Glomerular visceral epithelial cell (primary cell): ENCODE data around the gene RPH3AL.
"Not testable (repeated sequence)": the region's sequence is repeated elsewhere in the genome, so short reads cannot be mapped to it uniquely, and the experiment has no call there.

Experiments
- DNase-seq: peaks from one replicate; pipeline ENCODE4 v3.0.0-alpha.2; 2016; ENCODE audit errors: extremely low spot score

The RPH3AL gene

DNA sequence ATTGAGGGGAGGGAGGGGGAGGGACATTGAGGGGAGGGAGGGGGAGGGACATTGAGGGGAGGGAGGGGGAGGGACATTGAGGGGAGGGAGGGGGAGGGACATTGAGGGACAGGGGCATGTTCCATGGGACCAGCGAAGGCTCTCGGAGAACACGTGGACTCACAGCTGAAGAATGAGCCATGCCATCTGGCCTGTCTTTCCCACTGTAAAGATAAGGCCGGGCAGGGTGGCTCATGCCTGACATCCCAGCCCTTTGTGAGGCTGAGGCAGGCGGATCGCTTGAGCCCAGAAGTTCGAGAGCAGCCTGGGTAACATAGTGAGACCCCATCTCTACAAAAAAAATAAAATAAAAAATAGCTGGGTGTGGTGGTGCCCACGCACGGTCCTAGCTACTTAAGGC lies 32.5 kb downstream of the RPH3AL start:
- DNase-seq, result no peak

DNA sequence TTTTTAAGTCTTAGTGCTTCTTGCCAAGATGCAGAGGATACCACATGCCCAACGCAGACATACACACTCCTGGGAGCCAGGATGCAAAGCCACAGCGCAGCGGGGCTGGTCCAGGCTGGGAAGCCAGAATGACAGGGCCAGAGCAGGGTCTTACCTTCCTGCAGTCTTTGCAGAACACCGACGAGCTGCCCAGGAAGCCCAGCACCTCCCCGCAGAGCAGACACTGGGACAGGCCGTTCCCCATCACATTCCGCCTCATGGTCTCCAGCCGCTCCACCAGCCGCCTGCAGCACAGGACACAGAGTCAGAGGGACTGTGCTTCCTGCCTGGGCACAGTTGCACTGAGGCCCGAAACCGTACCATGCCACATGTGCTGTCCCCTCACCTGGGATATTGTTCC lies 33.3 kb downstream of the RPH3AL start:
- no peak for DNase-seq

DNA sequence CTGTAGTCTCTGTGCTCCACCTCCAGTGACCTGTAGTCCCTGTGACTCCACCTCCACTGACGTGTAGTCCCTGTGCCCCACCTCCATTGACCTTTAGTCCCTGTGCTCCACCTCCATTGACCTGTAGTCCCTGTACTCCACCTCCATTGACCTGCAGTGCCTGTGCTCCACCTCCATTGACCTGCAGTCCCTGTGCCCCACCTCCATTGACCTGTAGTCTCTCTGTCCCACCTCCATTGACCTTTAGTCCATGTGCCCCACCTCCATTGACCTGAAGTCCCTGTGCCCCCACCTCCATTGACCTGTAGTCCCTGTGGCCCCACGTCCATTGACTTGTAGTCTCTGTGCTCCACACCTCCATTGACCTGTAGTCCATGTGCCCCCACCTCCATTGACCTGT lies 35.5 kb downstream of the RPH3AL start:
- DNase-seq, result not testable (repeated sequence)

DNA sequence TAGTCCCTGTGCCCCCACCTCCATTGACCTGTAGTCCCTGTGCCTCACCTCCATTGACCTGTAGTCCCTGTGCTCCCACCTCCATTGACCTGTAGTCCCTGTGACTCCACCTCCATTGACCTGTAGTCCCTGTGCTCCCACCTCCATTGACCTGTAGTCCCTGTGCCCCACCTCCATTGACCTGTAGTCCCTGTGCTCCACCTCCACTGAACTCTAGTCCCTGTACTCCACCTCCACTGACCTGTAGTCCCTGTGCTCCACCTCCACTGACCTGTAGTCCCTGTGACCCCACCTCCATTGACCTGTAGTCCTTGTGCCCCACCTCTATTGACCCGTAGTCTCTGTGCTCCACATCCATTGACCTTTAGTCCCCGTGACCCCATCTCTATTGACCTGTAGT lies 37.2 kb downstream of the RPH3AL start:
- DNase-seq, result not testable (repeated sequence)

DNA sequence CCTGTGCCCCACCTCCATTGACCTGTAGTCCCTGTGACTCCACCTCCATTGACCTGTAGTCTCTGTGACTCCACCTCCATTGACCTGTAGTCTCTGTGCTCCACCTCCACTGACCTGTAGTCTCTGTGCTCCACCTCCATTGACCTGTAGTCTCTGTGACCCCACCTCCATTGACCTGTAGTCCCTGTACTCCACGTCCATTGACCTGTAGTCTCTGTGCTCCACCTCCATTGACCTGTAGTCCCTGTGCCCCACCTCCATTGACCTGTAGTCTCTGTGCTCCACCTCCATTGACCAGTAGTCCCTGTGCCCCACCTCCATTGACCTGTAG lies 38.0 kb downstream of the RPH3AL start:
- not testable (repeated sequence) for DNase-seq

DNA sequence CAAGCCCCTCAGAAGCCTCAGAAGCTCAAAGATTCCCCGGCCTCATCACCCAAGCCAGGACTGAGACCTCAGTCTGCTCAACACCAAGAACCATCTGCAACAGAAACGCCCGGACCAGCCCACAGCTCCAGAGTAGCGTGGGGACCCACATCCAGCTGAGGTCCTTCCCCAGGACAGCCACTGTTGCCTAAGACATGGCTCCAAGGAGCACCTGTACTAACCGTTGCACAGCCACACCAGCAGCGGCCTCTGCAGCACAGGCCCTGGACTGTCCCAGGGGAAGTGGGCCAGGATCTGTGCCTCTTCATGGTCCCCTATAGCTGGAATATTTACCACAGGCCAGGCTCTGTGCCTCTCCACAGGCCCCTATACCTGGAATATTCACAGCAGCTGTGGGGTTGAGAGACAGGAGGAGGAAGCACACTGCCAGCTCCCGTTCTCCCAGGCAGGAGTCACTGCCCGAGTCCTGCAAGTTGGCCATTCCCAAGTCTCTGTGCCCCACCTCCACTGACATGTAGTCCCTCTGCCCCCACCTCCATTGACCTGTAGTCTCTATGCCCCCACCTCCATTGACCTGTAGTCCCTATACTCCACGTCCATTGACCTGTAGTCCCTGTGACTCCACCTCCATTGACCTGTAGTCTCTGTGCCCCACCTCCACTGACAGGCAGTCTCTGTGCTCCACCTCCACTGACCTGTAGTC lies 38.5 kb downstream of the RPH3AL start:
- DNase-seq, result no peak

DNA sequence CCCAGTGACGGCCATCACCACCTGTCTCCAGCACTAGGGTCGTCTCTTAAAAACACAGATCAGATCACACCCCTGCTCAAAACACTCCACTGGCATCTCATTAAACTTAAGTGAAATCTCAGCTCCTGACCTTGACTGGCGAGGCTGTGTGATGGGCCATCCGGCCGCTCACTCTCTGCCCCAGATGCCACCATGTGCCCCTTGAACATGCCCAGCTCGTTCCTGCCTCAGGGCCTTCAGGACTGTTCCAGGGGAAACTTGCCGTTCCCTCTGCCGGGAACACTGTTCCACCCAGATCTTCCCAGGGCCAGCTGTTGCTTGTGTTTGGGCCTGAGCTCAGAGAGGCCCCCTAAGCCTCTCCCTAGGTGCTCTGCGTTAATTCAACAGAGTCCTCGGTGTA lies 39.4 kb downstream of the RPH3AL start:
- DNase-seq, result no peak

DNA sequence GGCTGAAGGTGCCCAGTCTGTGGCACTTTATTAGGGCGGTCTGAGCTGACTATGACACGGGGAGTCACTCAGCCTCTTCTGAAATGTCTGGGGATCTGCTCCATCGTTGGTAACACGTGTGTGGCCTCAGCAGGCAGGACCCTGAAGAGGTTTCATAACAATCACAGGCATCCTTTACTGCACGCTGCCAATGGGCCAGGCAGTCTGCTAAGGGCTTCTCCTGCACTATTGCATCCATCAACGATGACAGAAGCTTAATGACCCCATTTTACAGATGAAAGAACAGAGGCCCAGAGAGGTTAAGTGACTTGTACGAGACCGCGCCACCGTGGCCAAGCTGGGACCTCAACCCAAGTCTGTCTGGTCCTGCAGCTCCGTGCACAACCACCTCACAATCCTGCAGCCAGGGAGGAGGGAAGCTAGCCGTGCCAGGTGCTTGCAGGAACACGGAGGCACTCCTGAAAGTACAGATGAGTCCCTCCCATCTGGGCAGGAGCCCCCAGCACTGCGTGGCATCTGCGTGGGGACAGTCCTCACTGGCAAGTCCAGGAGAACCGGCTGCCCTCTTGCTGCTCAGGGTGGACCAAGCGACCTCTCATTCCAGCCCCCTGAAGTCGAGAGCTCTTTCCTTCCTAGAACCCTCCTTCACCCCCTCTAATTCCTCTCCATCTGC lies 40.0 kb downstream of the RPH3AL start:
- DNase-seq, result no peak

DNA sequence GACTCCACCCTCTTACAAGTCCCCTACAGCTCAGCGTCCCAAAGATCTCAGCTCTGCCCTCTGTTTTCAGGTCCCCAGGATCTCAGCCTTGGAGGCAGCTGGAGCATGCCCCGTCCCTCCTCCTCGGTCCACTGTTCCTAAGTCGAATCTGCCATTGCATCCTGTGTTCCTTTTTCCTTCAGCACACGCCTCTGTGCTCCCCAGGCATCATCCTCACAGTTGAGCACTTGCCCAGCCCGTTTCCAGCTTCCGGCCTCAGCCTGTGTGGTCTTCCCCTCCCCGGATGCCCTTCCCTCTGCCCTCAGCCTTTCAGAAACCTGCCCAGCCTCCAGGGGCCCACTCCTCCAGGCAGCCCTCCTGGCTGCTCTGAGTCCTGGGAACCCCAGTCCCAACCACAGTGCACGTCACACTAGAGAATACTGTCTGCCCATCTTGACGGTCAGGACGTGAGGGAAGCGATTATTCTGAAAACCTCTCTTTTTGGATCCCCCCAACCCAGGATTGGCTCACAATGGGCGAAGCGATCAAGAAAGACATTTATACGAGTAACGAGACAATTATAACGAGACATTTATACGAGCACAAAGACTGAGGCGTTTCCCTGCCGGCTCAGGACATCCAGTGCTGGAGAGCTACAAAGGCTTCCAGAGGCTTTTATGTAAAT lies 41.4 kb downstream of the RPH3AL start:
- no peak for DNase-seq

DNA sequence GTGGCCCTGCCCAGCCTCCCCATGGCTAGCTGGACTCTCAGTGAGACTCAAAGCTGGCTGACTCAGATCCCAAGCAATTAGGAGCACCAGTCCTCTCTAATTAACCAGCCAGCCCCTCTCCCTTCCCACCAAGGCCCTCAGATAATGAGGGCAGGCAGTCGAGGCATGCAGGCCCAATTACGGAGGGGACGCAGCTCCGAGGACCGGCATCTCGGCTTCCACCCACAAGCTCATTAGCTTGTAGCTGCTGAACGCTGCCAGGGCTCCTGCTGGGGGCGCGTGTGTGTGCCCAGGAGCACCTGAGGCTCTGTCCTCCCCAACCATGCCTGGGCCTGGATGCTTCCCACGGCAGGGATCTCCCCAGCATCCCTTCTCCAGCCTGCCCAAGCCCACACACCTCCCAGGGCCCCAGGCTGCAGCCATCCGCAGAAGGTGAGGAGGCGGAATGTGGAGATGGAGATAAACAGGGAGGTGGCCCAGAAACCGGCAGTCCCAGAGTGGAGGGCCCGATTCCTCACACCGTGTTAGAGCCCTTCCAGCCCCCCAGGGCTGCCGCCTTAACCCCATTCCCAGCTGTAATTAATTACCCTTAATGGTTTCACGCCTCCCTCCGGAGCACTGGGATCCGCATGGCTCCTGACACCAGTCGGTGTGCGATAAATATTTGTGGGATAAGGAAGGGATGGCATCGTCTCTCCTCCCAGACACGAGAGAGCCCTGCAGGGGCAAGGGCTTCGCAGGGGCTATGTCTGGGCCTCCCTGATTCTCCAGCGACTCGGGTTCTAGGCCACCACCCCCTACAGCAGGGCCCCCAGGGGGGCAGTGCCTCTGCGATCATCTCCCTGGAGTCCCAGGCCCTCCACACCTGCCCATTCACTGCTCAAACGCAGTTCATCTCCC lies 42.2 kb downstream of the RPH3AL start:
- DNase-seq, result no peak

DNA sequence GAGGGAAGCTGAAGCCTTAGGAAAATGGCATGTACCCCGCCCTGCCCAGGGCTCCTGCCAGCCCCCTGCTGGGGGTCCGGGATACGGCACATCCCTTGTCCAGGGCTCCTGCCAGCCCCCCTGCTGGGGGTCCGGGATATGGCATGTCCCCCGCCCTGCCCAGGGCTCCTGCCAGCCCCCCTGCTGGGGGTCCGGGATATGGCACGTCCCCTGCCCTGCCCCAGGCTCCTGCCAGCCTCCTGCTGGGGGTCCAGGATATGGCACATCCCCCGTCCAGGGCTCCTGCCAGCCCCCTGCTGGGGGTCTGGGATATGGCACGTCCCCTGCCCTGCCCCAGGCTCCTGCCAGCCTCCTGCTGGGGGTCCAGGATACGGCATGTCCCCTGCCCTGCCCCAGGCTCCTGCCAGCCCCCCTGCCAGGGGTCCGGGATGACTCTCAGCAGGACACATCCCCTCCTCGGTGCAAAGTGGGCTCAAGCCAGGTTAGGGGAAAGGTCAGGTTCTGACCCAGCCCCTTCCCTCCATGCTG lies 43.2 kb downstream of the RPH3AL start:
- DNase-seq, result peak; percentile 22

DNA sequence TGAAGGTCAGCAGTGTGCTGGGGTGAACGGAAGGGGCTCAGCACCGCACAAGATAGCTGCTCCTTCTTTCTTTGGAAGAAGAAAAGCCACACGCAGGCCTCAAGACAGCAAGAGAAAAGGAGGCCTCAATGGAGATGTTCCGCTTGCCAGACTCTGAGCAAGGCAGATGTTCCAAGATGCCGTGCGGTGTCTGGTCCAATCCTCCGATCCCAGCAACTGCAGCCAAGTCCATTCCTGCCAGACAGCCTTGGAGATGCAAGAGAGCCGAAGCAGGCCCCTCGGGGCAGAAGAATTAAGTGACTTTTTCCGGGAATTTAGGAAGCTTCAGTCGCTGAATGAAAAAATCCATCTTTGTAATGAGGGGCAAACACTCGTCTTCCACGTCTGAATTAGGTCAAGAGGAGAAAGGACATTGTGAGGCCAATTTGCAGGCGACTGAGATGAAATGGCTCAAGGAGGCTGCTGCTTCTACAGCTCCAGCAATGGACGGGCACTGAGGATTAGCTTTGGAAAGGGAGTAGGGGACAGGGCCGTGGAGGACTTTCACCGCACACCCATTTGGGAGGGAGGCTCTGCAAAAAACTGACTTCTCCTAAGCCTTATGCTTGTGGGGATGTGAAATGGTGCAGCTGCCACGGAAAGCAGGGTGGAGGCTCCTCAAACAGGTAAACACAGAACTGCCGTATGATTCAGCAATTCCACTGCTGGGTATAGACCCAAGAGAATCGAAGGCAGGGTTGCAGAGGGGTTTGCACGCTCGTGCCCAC lies 44.7 kb downstream of the RPH3AL start:
- DNase-seq, result no peak

DNA sequence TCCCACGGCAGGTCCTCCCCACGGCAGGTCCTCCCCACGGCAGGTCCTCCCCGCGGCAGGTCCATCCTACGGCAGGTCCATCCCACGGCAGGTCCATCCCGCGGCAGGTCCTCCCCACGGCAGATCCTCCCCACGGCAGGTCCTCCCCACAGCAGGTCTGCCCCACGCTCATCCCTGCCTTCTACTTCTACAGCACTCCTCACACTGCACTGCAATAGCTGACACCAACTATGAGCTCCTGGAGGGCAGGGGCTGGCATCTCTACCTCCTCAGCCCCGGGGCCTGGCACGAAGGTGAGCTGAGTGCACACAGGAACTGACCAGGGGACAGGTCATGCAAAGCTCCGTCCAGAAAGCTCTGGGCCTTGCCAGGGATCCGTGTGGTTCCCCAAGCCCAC lies 45.3 kb downstream of the RPH3AL start:
- no peak for DNase-seq

DNA sequence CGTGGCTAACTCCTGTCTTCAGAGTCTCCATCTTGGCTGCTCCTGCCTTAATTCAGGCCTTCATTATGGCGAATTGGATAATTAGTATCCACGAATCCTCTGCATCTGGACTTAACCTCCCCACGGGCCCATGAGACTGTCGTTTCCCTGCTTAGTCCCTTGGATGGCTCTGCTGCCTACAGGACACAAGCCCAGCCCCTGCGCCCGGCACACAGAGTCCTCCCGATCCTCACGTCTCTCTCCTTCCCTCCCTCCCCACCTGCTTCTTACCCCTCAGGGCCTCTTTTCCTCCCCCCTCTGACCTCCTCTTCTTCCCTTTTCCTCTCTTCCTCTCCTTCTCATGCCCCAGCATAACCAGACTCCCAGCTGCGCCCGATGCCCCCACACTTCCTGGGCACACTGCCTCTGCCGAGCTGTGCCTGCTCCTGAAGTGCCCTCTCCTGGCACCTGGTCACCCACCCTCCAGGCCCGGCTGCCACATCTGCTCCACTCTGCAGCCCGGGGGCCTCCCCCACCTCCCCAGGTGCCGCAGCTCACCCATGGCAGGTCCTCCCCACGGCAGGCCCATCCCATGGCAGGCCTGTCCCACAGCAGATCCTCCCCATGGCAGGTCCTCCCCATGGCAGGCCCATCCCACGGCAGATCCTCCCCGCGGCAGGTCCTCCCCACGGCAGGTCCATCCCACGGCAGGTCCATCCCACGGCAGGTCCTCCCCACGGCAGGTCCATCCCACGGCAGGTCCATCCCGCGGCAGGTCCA lies 45.9 kb downstream of the RPH3AL start:
- DNase-seq, result no peak

DNA sequence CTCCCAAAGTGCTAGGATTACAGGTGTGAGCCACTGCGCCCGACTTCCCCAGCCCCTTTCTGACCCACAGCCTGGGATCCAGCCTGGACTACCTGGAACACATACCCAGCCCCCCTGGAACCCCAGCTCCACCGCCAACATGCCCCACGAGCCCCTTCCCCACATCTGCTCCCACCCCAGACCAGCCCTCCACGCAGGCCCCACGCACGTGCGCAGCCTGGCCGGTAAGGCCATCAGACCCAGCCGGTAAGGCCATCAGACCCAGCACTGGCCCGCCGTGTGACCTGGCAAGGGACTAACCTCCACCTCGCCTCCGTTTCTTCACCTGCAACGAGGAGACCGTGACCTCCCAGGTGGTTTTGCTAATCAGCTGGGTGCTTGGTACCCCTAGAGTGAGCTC lies 46.5 kb downstream of the RPH3AL start:
- DNase-seq, result no peak

DNA sequence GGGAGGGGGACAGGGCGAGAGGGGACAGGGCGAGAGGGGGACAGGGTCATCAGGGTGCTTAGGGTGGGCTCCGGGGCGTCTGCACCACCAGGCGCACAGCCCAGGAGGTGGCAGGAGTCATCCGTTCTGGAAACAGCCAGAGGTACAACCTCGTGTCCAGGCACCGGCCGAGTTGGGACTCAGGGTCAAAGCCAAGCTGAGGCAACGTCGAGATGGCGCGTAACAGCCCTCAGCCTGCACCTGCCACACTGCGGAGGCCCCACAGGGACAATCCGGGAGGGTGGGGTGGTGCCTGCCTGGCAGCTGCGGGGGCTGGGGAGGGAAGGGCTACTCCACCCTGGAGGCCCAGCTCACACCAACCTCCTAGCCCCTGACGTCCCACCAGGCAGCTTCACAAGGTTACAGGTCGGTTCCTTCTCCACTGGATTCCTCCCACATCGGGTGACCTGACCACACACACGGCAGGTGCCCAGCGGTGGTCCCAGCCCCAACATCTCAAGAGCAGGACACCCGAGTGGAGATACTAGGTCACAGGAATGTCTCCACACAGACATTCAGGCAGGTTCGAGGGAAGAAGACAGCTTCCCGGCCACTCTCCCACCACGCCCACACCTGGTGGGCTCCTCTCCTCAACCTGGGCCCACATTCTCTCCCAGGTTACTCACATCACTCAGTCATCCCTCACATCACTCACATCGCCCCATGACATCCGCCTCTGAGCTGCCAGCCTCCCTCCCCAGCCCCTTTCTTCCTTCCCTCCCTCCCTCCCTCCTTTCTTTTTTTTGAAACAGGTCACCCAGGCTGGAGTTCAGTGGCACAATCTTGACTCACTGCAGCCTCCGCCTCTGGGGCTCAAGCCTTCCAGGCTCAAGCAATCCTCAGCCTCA lies 47.3 kb downstream of the RPH3AL start:
- no peak for DNase-seq

DNA sequence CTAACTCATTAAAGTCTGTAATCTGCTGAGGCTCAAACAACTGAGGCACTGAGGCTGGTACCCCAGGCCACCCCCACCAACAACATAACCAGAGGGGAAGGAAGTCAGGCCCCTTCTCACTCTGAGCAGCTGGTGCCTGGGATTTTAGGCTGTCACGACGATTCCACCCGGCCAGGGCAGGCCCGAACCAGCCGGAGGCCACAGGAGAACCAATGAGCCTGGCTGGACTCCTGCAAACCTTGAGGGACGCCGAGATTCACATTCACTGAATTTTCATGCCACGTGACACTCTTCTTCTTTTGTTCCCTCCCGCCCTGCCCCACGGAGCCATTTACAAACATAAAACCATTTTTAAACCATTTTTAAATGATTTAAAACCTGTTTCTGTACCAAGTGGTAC lies 48.1 kb downstream of the RPH3AL start:
- DNase-seq, result no peak

DNA sequence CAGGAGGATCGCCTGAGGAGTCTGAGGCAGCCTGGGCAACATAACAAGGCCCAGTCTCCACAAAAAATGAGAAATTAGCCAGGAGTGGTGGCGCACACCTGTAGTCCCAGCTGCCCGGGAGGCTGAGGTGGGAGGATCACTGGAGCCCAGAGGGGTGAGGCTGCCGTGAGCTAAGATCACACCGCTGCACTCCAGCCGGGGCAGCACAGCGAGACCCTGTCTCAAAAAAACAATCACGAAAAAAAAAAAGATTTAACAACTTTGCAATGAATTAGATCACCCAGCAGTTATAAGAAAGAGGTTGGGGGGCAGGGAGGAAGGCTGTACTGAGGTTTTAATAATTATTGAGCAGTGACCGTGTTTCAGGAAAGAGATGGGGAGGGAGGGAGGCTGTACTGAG lies 49.4 kb downstream of the RPH3AL start:
- no peak for DNase-seq

DNA sequence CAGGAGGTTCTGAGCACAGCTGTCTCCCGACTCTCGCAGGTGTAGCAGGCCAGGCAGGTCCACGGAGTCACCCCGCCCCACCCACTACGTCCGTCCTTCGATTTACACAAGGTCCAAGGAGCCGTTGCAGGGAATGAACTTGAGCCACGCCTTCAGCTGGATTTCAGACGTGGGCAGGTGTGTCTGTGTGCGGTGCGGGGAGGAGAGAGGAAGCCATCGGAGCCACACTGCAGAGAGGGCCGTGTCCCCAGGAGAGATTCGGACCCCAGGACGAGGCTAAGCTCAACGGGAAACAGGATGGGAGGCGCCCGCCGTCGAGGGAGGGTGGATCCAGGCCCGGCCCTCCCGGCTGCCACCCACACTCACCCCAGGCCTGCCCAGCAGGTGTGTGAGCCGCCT lies 50.3 kb downstream of the RPH3AL start:
- no peak for DNase-seq
